ENCODE data around the gene ABLIM1.

ABLIM1 gene

GRCh38 chr10:114391599-114391998, 266.5 kb downstream of the ABLIM1 start:
- TF ChIP-seq EP300 (IDR thresholded peaks at IDR 0.05; ENCODE audit: borderline replicate concordance) = peak; percentile 49
- peak; percentile 92 for TF ChIP-seq MAX (IDR thresholded peaks at IDR 0.05)
- TF ChIP-seq YY1 (IDR thresholded peaks at IDR 0.05; ENCODE audit: low read depth) = peak; percentile 55; the same call in 1 of the 2 replicates
- peak; percentile 82 for TF ChIP-seq NFIC (IDR thresholded peaks at IDR 0.05)
- TF ChIP-seq RAD21 (IDR thresholded peaks at IDR 0.05; ENCODE audit: low read depth) = no peak

GRCh38 chr10:114389426-114389825, 268.6 kb downstream of the ABLIM1 start:
- peak; percentile 95 for TF ChIP-seq NFIC (IDR thresholded peaks at IDR 0.05)
- TF ChIP-seq CEBPB (IDR thresholded peaks at IDR 0.05) = no peak
- no peak for TF ChIP-seq TAF1 (IDR thresholded peaks at IDR 0.05; ENCODE audit: low read depth)
- peak; percentile 25 for TF ChIP-seq RAD21 (IDR thresholded peaks at IDR 0.05; ENCODE audit: low read depth)
- TF ChIP-seq MAX (IDR thresholded peaks at IDR 0.05) = peak; percentile 65
- TF ChIP-seq EGR1 (IDR thresholded peaks at IDR 0.05) = no peak
- TF ChIP-seq TCF12 (IDR thresholded peaks at IDR 0.05; ENCODE audit: low read depth) = peak; percentile 90
- peak; percentile 72 for TF ChIP-seq YY1 (IDR thresholded peaks at IDR 0.05; ENCODE audit: low read depth)
- peak; percentile 91 for TF ChIP-seq EP300 (IDR thresholded peaks at IDR 0.05; ENCODE audit: borderline replicate concordance)
- peak; percentile 96 for TF ChIP-seq TEAD4 (IDR thresholded peaks at IDR 0.05)
- peak; percentile 78; the same call in 1 of the 2 replicates for TF ChIP-seq FOXM1 (IDR thresholded peaks at IDR 0.05; ENCODE audit: borderline replicate concordance, low read depth)

GRCh38 chr10:114388275-114388674, 269.8 kb downstream of the ABLIM1 start:
- TF ChIP-seq MAX (IDR thresholded peaks at IDR 0.05) (0 out of 2 replicates have a peak, but pooled peaks have one; percentile 36), YY1 (IDR thresholded peaks at IDR 0.05; ENCODE audit: low read depth) (no peak), EGR1 (IDR thresholded peaks at IDR 0.05) (no peak), CREB1 (IDR thresholded peaks at IDR 0.05; ENCODE audit: low read depth) (no peak), USF1 (IDR thresholded peaks at IDR 0.05) (no peak), TEAD4 (IDR thresholded peaks at IDR 0.05) (no peak), REST (IDR thresholded peaks at IDR 0.05; ENCODE audit: low read depth) (no peak)

- TF ChIP-seq USF1 (IDR thresholded peaks at IDR 0.05) (no peak), EGR1 (IDR thresholded peaks at IDR 0.05) (no peak), RAD21 (IDR thresholded peaks at IDR 0.05; ENCODE audit: low read depth) (no peak), REST (IDR thresholded peaks at IDR 0.05; ENCODE audit: low read depth) (no peak), EP300 (IDR thresholded peaks at IDR 0.05; ENCODE audit: borderline replicate concordance) (no peak)
These were observed 270.3 kb downstream of the ABLIM1 start for GRCh38 chr10:114387784-114388183.

- TF ChIP-seq TAF1 (IDR thresholded peaks at IDR 0.05; ENCODE audit: low read depth) (no peak), TCF12 (IDR thresholded peaks at IDR 0.05; ENCODE audit: low read depth) (peak; percentile 61; the same call in 1 of the 2 replicates), MAX (IDR thresholded peaks at IDR 0.05) (peak; percentile 25; the same call in 1 of the 2 replicates), EP300 (IDR thresholded peaks at IDR 0.05; ENCODE audit: borderline replicate concordance) (peak; percentile 23; the same call in 1 of the 2 replicates), RAD21 (IDR thresholded peaks at IDR 0.05; ENCODE audit: low read depth) (peak; percentile 12; the same call in 1 of the 2 replicates)
These were observed 271.6 kb downstream of the ABLIM1 start for GRCh38 chr10:114386452-114386851.

- no peak for TF ChIP-seq CREB1 (IDR thresholded peaks at IDR 0.05; ENCODE audit: low read depth)
- TF ChIP-seq NFIC (IDR thresholded peaks at IDR 0.05) = no peak
- no peak for TF ChIP-seq TCF12 (IDR thresholded peaks at IDR 0.05; ENCODE audit: low read depth)
- TF ChIP-seq EP300 (IDR thresholded peaks at IDR 0.05; ENCODE audit: borderline replicate concordance) = no peak
- TF ChIP-seq USF1 (IDR thresholded peaks at IDR 0.05) = no peak
- TF ChIP-seq YY1 (IDR thresholded peaks at IDR 0.05; ENCODE audit: low read depth) = no peak
- no peak for TF ChIP-seq FOXM1 (IDR thresholded peaks at IDR 0.05; ENCODE audit: borderline replicate concordance, low read depth)
- no peak for TF ChIP-seq RAD21 (IDR thresholded peaks at IDR 0.05; ENCODE audit: low read depth)
- TF ChIP-seq TEAD4 (IDR thresholded peaks at IDR 0.05) = no peak
- no peak for TF ChIP-seq MAX (IDR thresholded peaks at IDR 0.05)
- TF ChIP-seq TAF1 (IDR thresholded peaks at IDR 0.05; ENCODE audit: low read depth) = no peak
- TF ChIP-seq ZBTB7A (IDR thresholded peaks at IDR 0.05; ENCODE audit: low read depth) = no peak
- no peak for TF ChIP-seq EGR1 (IDR thresholded peaks at IDR 0.05)
- TF ChIP-seq CEBPB (IDR thresholded peaks at IDR 0.05) = no peak
- TF ChIP-seq REST (IDR thresholded peaks at IDR 0.05; ENCODE audit: low read depth) = no peak
These were observed 272.5 kb downstream of the ABLIM1 start for GRCh38 chr10:114385557-114385956.

Measured in Ishikawa (cell line).